Measurements from ENCODE around the gene PLEKHA4. TPM values are rescaled to one million over a fixed set of nuclear protein-coding genes. Genes with fewer than 3 reads are reported as not detected.
A peak's percentile ranks its signal among the peaks of the same experiment; 100 is the strongest.

Gene PLEKHA4
- total RNA-seq, 2 donors from 2014 or later = 6.6 to 7.0 TPM

GRCh38 chr19:48841047-48841446 is 27.4 kb downstream of the PLEKHA4 start:
- H3K4me1 Mint-ChIP-seq = peaks cover 9% of the 10 kb centered on the region
- no peak overlapping the region for H3K4me3 ChIP-seq (ENCODE audit: low read length)
- H3K4me3 Mint-ChIP-seq = no peak overlapping the region
- no peaks in the 10 kb centered on the region for H3K27me3 ChIP-seq (ENCODE audit: control insufficient read depth, insufficient read depth, low read length, poor library complexity, severe bottlenecking)
- 88 to 92% methylated on average over 9 to 15 of the region's 16 CpGs for whole genome bisulfite sequencing, 2 experiments (ENCODE audit: insufficient coverage in 1 of 2, insufficient read length in 1 of 2)
- no peak for DNase-seq
- peaks cover 6% of the 10 kb centered on the region for H3K36me3 Mint-ChIP-seq (ENCODE audit: low read depth)
- H3K4me1 ChIP-seq (ENCODE audit: control insufficient read depth, insufficient read depth, low read length) = no peaks in the 10 kb centered on the region
- H3K27ac Mint-ChIP-seq = no peak overlapping the region
- H3K36me3 ChIP-seq (ENCODE audit: control insufficient read depth, insufficient read depth, low read length) = no peaks in the 10 kb centered on the region
- no peak overlapping the region for H3K27ac ChIP-seq (ENCODE audit: low read depth, low read length)
- H3K9me3 Mint-ChIP-seq = no peaks in the 10 kb centered on the region
- no peaks in the 10 kb centered on the region for H3K27me3 Mint-ChIP-seq (ENCODE audit: insufficient read depth)
- no peak for TF ChIP-seq CTCF (conservative IDR thresholded peaks at IDR 0.05)
- no peak overlapping the region for H3K9ac ChIP-seq (ENCODE audit: extremely low read depth, low read length, poor library complexity, severe bottlenecking)
- no peaks in the 10 kb centered on the region for H3K9me3 ChIP-seq (ENCODE audit: control insufficient read depth, low read length)

- Histone ChIP-seq H3K27ac (ENCODE audit: low read depth, low read length) (no peak overlapping the region), H3K9me3 (ENCODE audit: control insufficient read depth, low read length) (no peaks in the 10 kb centered on the region), H3K9ac (ENCODE audit: extremely low read depth, low read length, poor library complexity, severe bottlenecking) (no peak overlapping the region), H3K27me3 (ENCODE audit: control insufficient read depth, insufficient read depth, low read length, poor library complexity, severe bottlenecking) (no peaks in the 10 kb centered on the region), H3K36me3 (ENCODE audit: control insufficient read depth, insufficient read depth, low read length) (peaks cover 8% of the 10 kb centered on the region), H3K4me3 (ENCODE audit: low read length) (peak overlapping the region; percentile 93), H3K4me1 (ENCODE audit: control insufficient read depth, insufficient read depth, low read length) (no peaks in the 10 kb centered on the region)
- Mint-ChIP-seq H3K27me3 (ENCODE audit: insufficient read depth) (no peaks in the 10 kb centered on the region), H3K4me3 (peak overlapping the region; percentile 88), H3K4me1 (peaks cover 15% of the 10 kb centered on the region), H3K36me3 (ENCODE audit: low read depth) (peaks cover 11% of the 10 kb centered on the region), H3K27ac (peak overlapping the region; percentile 85), H3K9me3 (no peaks in the 10 kb centered on the region)
- DNase-seq = peak; percentile 60
- TF ChIP-seq CTCF (conservative IDR thresholded peaks at IDR 0.05) = no peak
- 21 to 53% methylated on average over 3 to 9 of the region's 9 CpGs for WGBS, 2 experiments (ENCODE audit: insufficient coverage in 1 of 2, insufficient read length in 1 of 2)
Measured at GRCh38 chr19:48837687-48838086, 30.7 kb downstream of the PLEKHA4 start.

- H3K9me3 ChIP-seq (ENCODE audit: control insufficient read depth, low read length) = no peaks in the 10 kb centered on the region
- peak overlapping the region; percentile 98 for H3K27ac Mint-ChIP-seq
- peak overlapping the region; percentile 91 for H3K9ac ChIP-seq (ENCODE audit: extremely low read depth, low read length, poor library complexity, severe bottlenecking)
- H3K4me1 Mint-ChIP-seq = peaks cover 16% of the 10 kb centered on the region
- H3K27me3 ChIP-seq (ENCODE audit: control insufficient read depth, insufficient read depth, low read length, poor library complexity, severe bottlenecking) = no peaks in the 10 kb centered on the region
- TF ChIP-seq CTCF (conservative IDR thresholded peaks at IDR 0.05) = no peak
- DNase-seq = peak; percentile 99
- no peaks in the 10 kb centered on the region for H3K27me3 Mint-ChIP-seq (ENCODE audit: insufficient read depth)
- H3K36me3 ChIP-seq (ENCODE audit: control insufficient read depth, insufficient read depth, low read length) = peaks cover 8% of the 10 kb centered on the region
- peak overlapping the region; percentile 93 for H3K4me3 ChIP-seq (ENCODE audit: low read length)
- H3K9me3 Mint-ChIP-seq = no peaks in the 10 kb centered on the region
- 0 to 2% methylated on average over 10 to 29 of the region's 29 CpGs for WGBS, 2 experiments (ENCODE audit: insufficient coverage in 1 of 2, insufficient read length in 1 of 2)
- peak overlapping the region; percentile 61 for H3K27ac ChIP-seq (ENCODE audit: low read depth, low read length)
- H3K4me3 Mint-ChIP-seq = peak overlapping the region; percentile 88
- H3K4me1 ChIP-seq (ENCODE audit: control insufficient read depth, insufficient read depth, low read length) = no peaks in the 10 kb centered on the region
- peaks cover 17% of the 10 kb centered on the region for H3K36me3 Mint-ChIP-seq (ENCODE audit: low read depth)
Measured at GRCh38 chr19:48837051-48837524, 31.3 kb downstream of the PLEKHA4 start.
